Left lobe of liver (tissue), 2 donors: Measurements from ENCODE around the gene ANKRD7. TPM values are rescaled to one million over a fixed set of nuclear protein-coding genes. Genes with fewer than 3 reads are reported as not detected.

Experiments used
- ATAC-seq: fragments of 200-7000 bp; cut with Tn5 transposase; one replicate; pipeline ENCODE4 v1.9.1; 2020; ENCODE audit warnings: mild to moderate bottlenecking, moderate library complexity
- DNase-seq: peaks from one replicate; pipeline ENCODE4 v3.0.0-alpha.2; 2020; ENCODE audit warnings: low spot score
- total RNA-seq: library from RNA; stranded (reverse); gene quantifications from one replicate; pipeline ENCODE4 v1.2.1, GENCODE V29; 2021
- donor health status: DM: no; HTN: no; CAD: no; lungs with moderate emphysema.
- donor health status: DM: no; HTN: yes; CAD: no.

Gene ANKRD7, protein sequence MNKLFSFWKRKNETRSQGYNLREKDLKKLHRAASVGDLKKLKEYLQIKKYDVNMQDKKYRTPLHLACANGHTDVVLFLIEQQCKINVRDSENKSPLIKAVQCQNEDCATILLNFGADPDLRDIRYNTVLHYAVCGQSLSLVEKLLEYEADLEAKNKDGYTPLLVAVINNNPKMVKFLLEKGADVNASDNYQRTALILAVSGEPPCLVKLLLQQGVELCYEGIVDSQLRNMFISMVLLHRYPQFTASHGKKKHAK
- total RNA-seq: not detected

DNA sequence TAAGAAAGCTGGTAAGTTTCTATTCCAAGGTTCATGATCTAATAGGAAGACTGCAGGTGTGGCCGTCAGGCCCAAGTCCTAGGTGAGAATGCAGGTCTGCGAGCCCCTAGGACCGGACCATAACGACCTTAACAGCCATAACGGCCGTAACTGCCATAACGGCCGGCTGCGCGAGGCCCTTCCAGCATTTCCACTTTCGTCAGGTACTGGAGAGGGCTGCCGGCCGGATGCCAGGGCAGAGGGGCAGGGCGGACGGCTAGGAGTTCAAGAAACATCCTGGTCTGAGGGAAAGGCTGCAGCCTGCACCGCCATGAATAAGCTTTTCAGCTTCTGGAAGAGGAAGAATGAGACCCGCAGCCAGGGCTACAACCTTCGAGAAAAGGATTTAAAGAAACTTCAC is at the start of gene ANKRD7:
Gene ANKRD7 (plus strand): TSS at position 184 of the 400 bp plus-strand sequence. CDS start 127 bp downstream, at position 311.
- DNase-seq: no peak
- no peak for ATAC-seq

GRCh38 chr7:118175740-118176139 is 48.8 kb upstream of the ANKRD7 start:
- ATAC-seq: no peak
- no peak for DNase-seq

DNA sequence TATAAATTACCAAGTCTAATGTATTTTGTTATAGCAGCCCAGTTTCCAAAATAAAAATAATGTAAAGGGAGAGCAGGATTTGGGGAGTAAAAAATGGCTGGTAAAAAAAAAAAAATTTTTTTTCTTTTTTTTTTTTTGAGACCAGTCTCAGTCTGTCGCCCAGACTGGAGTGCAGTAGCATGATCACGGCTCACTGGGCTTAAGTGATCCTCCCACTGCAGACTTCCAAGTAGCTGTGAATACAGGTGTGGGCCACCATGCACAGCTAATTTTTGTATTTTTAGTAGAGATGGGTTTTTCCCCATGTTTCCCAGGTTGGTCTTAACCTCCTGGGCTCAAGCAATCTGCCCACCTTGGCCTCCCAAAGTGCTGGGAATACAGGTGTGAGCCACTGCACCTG is 45.3 kb upstream of the ANKRD7 start:
- no peak for ATAC-seq
- no peak for DNase-seq

GRCh38 chr7:118182593-118183427 is 41.7 kb upstream of the ANKRD7 start:
- ATAC-seq (peak; percentile 3), DNase-seq (no peak)

- DNase-seq: no peak
- ATAC-seq: peak; percentile 33
These were observed 41.1 kb upstream of the ANKRD7 start for GRCh38 chr7:118183428-118183785.

- DNase-seq: peak; percentile 98
- ATAC-seq: peak; percentile 99
These were observed 40.5 kb upstream of the ANKRD7 start, which contains the start of gene LSM8 for GRCh38 chr7:118183786-118184564. Gene LSM8 (plus strand): TSS chr7:118184164. CDS start chr7:118184224, 60 bp downstream.

DNA sequence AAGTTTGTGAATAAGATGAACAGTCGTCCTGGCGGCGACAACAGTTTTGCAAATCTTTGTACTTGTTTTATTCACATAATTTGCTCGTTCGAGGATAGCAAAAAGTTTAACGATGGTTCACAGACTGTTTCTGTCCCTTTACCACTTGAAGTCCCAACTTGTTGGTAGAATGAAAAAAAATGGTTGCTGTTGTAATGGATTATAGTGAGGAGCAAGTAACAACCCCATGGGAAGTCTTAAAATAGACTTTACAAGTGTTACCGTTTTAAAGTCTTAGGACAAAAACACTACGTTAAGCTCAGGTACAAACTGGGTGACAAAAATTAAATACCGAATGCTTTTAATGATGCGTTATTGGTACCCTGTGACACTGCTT is 40.0 kb upstream of the ANKRD7 start:
- ATAC-seq (no peak), DNase-seq (no peak)

DNA sequence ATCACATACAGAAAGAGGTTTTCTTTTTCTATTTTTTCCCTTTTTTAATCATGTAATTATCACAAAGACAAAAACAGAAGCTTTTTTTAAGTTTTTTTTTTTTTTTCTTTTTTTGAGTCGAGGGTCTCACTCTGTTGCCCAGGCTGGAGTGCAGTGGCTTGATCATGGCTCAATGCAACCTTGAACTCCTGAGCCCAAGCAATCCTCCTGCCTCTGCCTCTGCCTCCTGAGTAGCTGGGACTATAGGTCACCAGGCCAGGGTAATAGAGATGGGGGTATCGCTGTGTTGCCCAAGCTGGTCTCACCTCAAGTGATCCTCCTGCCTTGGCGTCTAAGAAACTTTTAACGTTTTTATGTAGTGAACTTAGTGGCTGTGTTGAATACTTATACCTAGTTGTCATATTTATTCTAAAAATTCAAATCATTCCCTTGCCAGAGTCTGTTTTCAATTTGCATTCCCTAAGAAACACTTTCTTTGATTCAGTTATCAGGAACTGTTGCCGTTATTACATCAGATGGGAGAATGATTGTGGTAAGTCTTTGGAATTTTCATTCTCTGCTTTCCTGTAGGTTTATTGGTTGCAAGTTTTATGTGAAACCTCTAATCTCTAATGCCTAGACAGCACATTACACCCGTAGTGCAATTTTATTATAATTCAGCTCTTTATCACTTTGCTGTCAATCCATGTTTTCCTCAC is 39.2 kb upstream of the ANKRD7 start:
- ATAC-seq (no peak), DNase-seq (no peak)

- no peak for DNase-seq
- ATAC-seq: no peak
These were observed 38.0 kb upstream of the ANKRD7 start for GRCh38 chr7:118186501-118186900.

- DNase-seq (no peak), ATAC-seq (no peak)
These were observed 29.9 kb upstream of the ANKRD7 start for GRCh38 chr7:118194571-118194970.

DNA sequence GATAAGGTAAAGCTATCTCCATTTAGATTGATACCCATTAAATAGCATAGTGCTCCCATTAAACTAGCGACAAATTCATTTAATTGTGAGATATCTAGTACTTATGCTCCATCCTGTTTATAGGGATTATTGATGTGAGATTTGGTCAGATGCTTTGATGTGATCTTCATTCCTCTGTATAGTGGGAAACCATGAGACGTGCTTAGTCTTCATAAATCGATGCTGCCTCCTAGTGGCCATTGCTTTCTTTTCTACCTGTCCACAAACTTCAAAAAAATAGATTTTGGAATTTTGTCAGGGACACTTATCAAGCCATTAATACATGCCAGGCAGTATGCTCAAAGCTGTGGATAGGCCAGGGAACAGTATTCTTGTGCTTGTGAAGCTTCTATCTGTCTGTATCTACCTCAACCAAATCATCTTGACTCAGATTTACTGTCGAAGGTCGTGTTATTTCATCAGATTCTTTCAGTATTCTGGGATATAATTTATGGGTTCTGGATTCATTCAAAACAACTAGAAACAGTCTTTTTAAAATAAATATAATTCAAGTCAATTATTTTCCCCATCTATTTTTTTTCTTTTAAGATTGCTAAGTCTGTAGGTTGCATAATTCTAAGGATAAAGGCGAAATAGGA is 28.5 kb upstream of the ANKRD7 start:
- peak; percentile 94 for ATAC-seq
- no peak for DNase-seq

- ATAC-seq: no peak
These were observed 22.4 kb upstream of the ANKRD7 start for GRCh38 chr7:118202061-118202460.

DNA sequence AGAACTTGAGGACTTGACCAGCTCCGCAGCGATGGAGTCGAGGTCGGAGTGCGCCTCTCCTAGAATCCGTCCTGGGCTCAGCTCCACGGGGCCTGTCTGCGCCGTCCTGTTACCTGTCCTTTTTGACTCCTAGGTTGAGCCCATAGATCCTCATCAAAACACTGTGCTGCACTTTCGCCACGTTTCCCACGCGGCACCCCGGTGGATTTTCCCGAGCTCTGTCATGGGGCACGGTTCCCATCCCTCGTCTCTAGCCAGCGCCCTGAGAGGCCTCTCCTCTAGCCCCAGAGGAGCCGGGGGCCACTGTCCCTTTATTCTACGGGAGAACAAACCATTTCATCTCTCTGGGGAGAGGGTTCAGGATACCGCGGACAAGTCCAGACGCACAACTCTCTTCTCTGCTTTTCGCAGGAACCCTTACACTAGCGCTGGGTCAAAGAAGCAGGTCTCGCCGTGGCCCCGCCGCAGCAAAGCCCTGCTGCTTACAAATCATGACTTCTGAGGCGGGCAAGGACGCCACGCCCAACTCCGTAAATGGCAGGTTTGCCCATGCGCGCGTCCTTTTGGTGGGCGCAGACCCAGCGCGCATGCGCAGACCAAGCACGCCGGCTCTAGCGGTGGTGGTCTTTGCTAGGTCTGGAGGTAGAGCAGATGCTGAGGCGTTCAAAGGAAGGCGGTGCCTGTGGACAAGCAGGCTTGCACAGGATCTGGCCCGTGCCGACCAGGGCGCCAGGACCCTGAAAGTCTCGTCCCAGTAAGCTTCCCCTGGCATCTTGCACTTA is 10.3 kb upstream of the ANKRD7 start:
- ATAC-seq (peak; percentile 56), DNase-seq (peak; percentile 47)

More at GRCh38 chr7:118202061-118202460, 22.4 kb upstream of the ANKRD7 start:
- DNase-seq: no peak

- DNase-seq (no peak), ATAC-seq (no peak)
These were observed 9.7 kb upstream of the ANKRD7 start for GRCh38 chr7:118214833-118215182.

DNA sequence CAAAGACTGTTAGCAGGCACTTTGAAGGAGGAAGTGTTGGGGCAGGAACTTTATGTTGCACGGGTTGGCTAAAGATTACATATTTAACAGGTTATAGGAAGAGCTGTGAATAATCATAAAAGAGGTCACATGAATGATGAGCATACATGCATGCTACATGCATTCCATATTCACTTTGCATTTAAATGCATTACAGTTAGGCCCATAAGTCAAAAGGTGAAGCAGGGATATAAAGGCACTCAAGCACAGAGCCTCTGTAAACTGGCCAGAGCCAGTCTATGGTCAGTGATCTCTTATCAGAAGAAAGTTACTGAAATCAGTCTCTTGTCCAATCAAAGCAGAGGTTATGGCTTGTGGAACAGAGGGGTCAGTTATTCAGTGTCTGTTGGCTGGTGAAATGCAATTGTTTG is 7.3 kb upstream of the ANKRD7 start:
- no peak for DNase-seq

GRCh38 chr7:118218413-118219156 is 5.9 kb upstream of the ANKRD7 start:
- ATAC-seq: no peak
- no peak for DNase-seq

More for the DNA sequence above, 7.3 kb upstream of the ANKRD7 start:
- no peak for ATAC-seq

DNA sequence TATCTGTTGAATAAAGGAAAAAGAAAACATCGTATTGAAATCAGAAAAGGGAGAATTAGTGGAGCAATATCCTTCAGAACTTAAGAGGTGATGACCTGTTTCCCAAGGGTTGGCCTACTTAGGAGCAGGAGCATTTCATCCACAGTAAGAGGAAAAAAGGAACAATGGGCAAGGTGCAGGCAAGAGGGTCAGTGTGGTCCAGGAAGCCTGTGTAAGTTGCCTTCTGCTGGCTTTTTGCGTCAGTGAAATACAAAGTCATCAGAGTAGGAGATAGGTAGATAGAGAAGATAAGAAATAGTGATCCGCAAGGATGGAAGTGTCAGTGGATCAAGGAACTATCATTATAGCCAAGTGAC is 5.4 kb upstream of the ANKRD7 start:
- ATAC-seq (no peak), DNase-seq (no peak)

DNA sequence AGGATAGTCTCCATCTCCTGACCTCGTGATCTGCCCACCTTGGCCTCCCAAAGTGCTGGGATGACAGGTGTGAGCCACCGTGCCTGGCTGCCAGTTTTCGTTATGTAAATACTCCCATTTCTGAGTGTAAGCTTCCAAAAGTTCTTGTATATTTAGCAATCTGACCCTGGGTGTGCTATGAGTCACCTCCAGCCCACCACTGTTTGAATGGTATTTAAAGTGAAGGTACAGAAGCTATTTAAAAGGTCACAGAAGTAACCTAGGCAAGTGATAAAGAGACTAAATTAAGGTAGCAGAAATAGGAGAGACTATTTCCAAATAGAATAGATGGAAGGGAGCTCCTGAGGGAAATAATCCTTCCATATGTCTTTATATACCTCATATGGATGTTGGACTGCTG is 3.9 kb upstream of the ANKRD7 start:
- ATAC-seq: no peak

DNA sequence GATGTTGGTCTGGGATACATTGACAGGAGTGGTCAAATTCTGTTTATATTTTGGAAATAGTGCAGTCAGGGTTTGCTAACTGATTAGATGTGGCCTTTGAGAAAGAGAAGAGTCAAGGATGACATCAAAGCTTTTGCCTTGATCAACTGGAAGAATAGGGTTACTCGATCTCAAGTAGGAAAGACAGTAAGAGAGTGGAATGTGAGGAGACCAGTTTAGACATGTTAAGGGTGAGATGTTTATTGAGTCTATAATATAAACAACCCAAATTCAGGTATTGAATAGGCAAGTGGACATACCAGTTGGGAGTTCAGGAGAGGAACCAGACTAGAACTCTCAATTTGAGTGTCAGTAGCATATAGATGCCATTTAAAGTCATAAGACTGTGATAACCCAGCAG is 1.9 kb upstream of the ANKRD7 start:
- ATAC-seq (no peak), DNase-seq (no peak)

More for the DNA sequence above, 3.9 kb upstream of the ANKRD7 start:
- no peak for DNase-seq
